SK-N-SH treated with all-trans-retinoic acid at 6 μM for 48 hours (cell line): Measurements from ENCODE around the gene UHRF1.
"Not testable (repeated sequence)": the region's sequence is repeated elsewhere in the genome, so short reads cannot be mapped to it uniquely, and the experiment has no call there.

Experiments used
- ATAC-seq: fragments of 200-7000 bp; cut with Tn5 transposase; 3 replicates; pipeline ENCODE4 v1.9.1; 2020; ENCODE audit warnings: mild to moderate bottlenecking, moderate library complexity
- ARNTL ChIP-seq: fragments of 450-650 bp; formaldehyde crosslinking; IDR thresholded peaks from 2 replicates; pipeline ENCODE4 v1.5.0; 2020; ENCODE audit warnings: low read depth, mild to moderate bottlenecking, moderate library complexity, borderline replicate concordance
- BACH2 ChIP-seq: fragments of 250-450 bp; sonication (Bioruptor Pico); IDR thresholded peaks from 2 replicates; pipeline ENCODE4 v1.9.0; 2021; ENCODE audit warnings: mild to moderate bottlenecking, borderline replicate concordance
- CSDC2 ChIP-seq: fragments of 250-450 bp; sonication (Bioruptor Pico); IDR thresholded peaks from 2 replicates; pipeline ENCODE4 v1.5.0; 2020; ENCODE audit warnings: mild to moderate bottlenecking, moderate library complexity
- ESRRG ChIP-seq: fragments of 250-450 bp; sonication (Bioruptor Pico); IDR thresholded peaks from 2 replicates; pipeline ENCODE4 v1.6.1; 2021; ENCODE audit warnings: mild to moderate bottlenecking
- GLIS3 ChIP-seq: fragments of 250-450 bp; sonication (Bioruptor Pico); IDR thresholded peaks from 2 replicates; pipeline ENCODE4 v1.5.0; 2020; ENCODE audit warnings: mild to moderate bottlenecking, moderate library complexity
- ISL1 ChIP-seq: fragments of 250-450 bp; sonication (Bioruptor Pico); IDR thresholded peaks from 2 replicates; pipeline ENCODE4 v2.1.2; 2022; ENCODE audit warnings: mild to moderate bottlenecking, moderate library complexity
- OSR1 ChIP-seq: fragments of 250-450 bp; sonication (Bioruptor Pico); IDR thresholded peaks from 2 replicates; pipeline ENCODE4 v1.8.0; 2022; ENCODE audit warnings: moderate library complexity, mild to moderate bottlenecking, inconsistent platforms
- PPARA ChIP-seq: fragments of 250-450 bp; sonication (Bioruptor Pico); IDR thresholded peaks from 2 replicates; pipeline ENCODE4 v1.5.0; 2020; ENCODE audit warnings: mild to moderate bottlenecking, borderline replicate concordance
- RARB ChIP-seq: fragments of 250-450 bp; sonication (Bioruptor Pico); IDR thresholded peaks from 2 replicates; pipeline ENCODE4 v1.8.0; 2021; ENCODE audit warnings: mild to moderate bottlenecking, moderate library complexity
- TCF4 ChIP-seq: fragments of 250-450 bp; sonication (Bioruptor Pico); IDR thresholded peaks from 2 replicates; pipeline ENCODE4 v1.8.0; 2021; ENCODE audit warnings: mild to moderate bottlenecking, moderate library complexity, borderline replicate concordance
- TOX ChIP-seq: fragments of 250-450 bp; sonication (Bioruptor Pico); IDR thresholded peaks from 2 replicates; pipeline ENCODE4 v1.8.0; 2021; ENCODE audit warnings: mild to moderate bottlenecking, moderate library complexity, borderline replicate concordance
- ZC3H10 ChIP-seq: fragments of 250-450 bp; sonication (Bioruptor Pico); IDR thresholded peaks from 2 replicates; pipeline ENCODE4 v1.5.1; 2021; ENCODE audit warnings: mild to moderate bottlenecking, moderate library complexity
- ZFP30 ChIP-seq: fragments of 450-650 bp; formaldehyde crosslinking; IDR thresholded peaks from 2 replicates; pipeline ENCODE4 v1.5.0; 2022; ENCODE audit warnings: mild to moderate bottlenecking, moderate library complexity
- ZNF565 ChIP-seq: fragments of 450-650 bp; formaldehyde crosslinking; conservative IDR thresholded peaks from 2 replicates; pipeline ENCODE4 v1.5.0; 2020; ENCODE audit warnings: low read depth, mild to moderate bottlenecking, moderate library complexity
- ZNF8 ChIP-seq: fragments of 450-650 bp; formaldehyde crosslinking; IDR thresholded peaks from 2 replicates; pipeline ENCODE4 v1.5.0; 2020; ENCODE audit warnings: mild to moderate bottlenecking, moderate library complexity
- TF ChIP-seq, protein P1 (sequence below): fragments of 250-450 bp; sonication (Bioruptor Pico); IDR thresholded peaks from 2 replicates; pipeline ENCODE4 v1.5.1; 2021; ENCODE audit warnings: mild to moderate bottlenecking, moderate library complexity
- TF ChIP-seq, protein P2 (sequence below): fragments of 250-450 bp; sonication (Bioruptor Pico); IDR thresholded peaks from 2 replicates; pipeline ENCODE4 v1.5.1; 2020; ENCODE audit warnings: low read depth, mild to moderate bottlenecking, moderate library complexity
- TF ChIP-seq, protein P3 (sequence below): fragments of 250-450 bp; sonication (Bioruptor Pico); IDR thresholded peaks from 2 replicates; pipeline ENCODE4 v1.8.0; 2021; ENCODE audit warnings: low read depth, mild to moderate bottlenecking, moderate library complexity, borderline replicate concordance
- TF ChIP-seq, protein P4 (sequence below): fragments of 250-450 bp; sonication (Bioruptor Pico); IDR thresholded peaks from 2 replicates; pipeline ENCODE4 v1.5.0; 2020; ENCODE audit warnings: mild to moderate bottlenecking, moderate library complexity
- TF ChIP-seq, protein P5 (sequence below): fragments of 250-450 bp; sonication (Bioruptor Pico); IDR thresholded peaks from 2 replicates; pipeline ENCODE4 v1.8.0; 2020; ENCODE audit warnings: mild to moderate bottlenecking, moderate library complexity, borderline replicate concordance

Gene UHRF1

DNA sequence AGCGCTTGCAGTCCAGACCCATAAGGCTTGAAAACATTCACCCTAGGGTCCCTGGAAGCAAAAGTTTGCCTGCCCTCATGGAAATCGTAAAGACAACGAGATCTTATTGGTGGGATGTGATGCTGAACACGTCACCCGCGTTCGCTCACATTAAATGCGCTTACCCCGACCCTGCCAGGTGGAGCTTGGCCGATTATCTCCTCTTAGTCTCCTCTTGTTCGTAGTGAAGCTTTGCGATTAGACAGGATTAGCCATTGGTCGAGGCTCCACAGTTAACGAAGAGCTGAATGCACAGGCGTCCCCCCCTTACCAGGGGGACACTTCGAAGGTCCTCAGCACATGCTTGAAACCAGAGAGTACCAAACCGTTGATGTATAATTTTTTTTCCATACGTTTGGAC is 43.6 kb downstream of the UHRF1 start (continued):
- no peak for TF ChIP-seq RARB (CRISPR knock-in tag)

DNA sequence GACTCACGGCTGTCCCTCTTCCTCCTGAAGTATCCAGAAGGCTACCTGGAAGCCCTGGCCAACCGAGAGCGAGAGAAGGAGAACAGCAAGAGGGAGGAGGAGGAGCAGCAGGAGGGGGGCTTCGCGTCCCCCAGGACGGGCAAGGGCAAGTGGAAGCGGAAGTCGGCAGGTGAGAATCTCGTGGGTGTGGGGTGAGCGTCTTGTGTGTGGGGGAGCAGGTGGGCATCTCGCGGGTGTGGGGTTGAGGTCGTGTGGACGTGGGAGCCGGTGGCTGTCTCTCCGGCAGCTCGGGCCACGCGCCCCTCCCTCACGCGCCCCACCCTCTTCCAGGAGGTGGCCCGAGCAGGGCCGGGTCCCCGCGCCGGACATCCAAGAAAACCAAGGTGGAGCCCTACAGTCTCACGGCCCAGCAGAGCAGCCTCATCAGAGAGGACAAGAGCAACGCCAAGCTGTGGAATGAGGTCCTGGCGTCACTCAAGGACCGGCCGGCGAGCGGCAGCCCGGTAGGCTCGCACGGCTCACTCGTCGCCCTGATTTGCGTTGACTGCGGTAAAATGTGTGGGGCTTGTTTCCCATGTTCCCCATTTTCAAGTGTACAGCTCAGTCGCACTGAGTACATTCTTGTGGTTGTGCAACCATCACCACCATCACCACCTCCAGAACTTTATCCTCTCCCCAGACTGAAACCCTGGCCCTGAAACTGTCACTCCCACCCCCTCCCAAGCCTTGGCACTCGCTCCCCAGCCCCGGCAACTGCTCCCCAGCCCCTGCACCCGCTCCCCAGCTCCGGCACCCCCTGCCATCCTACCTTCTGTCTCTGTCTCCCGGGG is 45.2 kb downstream of the UHRF1 start:
- ATAC-seq: not testable (repeated sequence)

DNA sequence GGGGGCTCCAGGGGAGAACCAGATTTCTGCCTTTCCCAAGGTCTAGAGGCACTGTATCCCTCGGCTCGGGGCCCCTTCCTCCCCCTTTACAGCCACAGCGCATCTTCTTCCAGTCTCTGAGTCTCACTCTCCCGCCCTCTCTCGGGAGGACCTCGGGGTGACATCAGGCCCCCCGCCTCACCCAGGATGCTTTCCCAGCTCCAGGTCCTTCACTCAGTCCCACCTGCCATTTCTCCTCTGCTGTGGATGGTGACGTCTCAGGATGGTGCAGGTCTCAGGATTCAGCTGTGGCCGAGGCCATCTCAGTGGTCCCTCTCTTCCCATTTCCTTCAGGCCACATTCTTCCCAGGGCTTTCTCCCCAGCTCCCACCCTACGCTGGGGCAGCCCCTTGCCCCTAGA is 46.0 kb downstream of the UHRF1 start:
- ATAC-seq: no peak

DNA sequence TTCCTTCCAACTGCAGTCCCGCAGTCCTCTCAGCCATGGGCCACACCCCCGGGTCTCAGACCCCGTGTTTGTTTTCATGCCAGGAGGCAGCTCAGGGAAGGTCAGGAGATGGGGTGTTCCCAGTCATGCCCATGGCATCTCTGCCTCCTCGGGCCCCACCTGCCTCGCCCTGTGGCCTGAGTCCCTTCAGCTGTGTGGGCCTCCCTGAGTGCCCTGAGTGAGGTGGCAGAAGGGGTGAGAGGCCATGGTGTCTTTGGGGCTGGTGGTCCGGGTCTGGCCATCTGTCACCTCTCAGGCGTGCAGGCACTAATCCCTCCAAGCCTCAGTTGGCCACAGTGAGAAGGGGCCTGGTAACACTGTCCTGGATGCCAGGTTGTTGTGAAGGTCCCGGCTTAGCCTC is 48.7 kb downstream of the UHRF1 start:
- ATAC-seq: no peak
- TF ChIP-seq OSR1 (CRISPR knock-in tag) (no peak), CSDC2 (CRISPR knock-in tag) (no peak), ZC3H10 (no peak), ZNF8 (no peak), ZFP30 (no peak), ZNF565 (CRISPR knock-in tag) (no peak), TCF4 (CRISPR knock-in tag) (no peak), ISL1 (no peak), ESRRG (no peak), PPARA (no peak), ARNTL (no peak), GLIS3 (CRISPR knock-in tag) (no peak)
- TF ChIP-seq, protein P1, sequence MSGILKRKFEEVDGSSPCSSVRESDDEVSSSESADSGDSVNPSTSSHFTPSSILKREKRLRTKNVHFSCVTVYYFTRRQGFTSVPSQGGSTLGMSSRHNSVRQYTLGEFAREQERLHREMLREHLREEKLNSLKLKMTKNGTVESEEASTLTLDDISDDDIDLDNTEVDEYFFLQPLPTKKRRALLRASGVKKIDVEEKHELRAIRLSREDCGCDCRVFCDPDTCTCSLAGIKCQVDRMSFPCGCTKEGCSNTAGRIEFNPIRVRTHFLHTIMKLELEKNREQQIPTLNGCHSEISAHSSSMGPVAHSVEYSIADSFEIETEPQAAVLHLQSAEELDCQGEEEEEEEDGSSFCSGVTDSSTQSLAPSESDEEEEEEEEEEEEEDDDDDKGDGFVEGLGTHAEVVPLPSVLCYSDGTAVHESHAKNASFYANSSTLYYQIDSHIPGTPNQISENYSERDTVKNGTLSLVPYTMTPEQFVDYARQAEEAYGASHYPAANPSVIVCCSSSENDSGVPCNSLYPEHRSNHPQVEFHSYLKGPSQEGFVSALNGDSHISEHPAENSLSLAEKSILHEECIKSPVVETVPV (CRISPR knock-in tag): no peak
- TF ChIP-seq, protein P2, sequence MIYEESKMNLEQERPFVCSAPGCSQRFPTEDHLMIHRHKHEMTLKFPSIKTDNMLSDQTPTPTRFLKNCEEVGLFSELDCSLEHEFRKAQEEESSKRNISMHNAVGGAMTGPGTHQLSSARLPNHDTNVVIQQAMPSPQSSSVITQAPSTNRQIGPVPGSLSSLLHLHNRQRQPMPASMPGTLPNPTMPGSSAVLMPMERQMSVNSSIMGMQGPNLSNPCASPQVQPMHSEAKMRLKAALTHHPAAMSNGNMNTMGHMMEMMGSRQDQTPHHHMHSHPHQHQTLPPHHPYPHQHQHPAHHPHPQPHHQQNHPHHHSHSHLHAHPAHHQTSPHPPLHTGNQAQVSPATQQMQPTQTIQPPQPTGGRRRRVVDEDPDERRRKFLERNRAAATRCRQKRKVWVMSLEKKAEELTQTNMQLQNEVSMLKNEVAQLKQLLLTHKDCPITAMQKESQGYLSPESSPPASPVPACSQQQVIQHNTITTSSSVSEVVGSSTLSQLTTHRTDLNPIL (CRISPR knock-in tag): no peak
- TF ChIP-seq, protein P3, sequence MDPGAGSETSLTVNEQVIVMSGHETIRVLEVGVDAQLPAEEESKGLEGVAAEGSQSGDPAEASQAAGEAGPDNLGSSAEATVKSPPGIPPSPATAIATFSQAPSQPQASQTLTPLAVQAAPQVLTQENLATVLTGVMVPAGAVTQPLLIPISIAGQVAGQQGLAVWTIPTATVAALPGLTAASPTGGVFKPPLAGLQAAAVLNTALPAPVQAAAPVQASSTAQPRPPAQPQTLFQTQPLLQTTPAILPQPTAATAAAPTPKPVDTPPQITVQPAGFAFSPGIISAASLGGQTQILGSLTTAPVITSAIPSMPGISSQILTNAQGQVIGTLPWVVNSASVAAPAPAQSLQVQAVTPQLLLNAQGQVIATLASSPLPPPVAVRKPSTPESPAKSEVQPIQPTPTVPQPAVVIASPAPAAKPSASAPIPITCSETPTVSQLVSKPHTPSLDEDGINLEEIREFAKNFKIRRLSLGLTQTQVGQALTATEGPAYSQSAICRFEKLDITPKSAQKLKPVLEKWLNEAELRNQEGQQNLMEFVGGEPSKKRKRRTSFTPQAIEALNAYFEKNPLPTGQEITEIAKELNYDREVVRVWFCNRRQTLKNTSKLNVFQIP: no peak
- TF ChIP-seq, protein P4, sequence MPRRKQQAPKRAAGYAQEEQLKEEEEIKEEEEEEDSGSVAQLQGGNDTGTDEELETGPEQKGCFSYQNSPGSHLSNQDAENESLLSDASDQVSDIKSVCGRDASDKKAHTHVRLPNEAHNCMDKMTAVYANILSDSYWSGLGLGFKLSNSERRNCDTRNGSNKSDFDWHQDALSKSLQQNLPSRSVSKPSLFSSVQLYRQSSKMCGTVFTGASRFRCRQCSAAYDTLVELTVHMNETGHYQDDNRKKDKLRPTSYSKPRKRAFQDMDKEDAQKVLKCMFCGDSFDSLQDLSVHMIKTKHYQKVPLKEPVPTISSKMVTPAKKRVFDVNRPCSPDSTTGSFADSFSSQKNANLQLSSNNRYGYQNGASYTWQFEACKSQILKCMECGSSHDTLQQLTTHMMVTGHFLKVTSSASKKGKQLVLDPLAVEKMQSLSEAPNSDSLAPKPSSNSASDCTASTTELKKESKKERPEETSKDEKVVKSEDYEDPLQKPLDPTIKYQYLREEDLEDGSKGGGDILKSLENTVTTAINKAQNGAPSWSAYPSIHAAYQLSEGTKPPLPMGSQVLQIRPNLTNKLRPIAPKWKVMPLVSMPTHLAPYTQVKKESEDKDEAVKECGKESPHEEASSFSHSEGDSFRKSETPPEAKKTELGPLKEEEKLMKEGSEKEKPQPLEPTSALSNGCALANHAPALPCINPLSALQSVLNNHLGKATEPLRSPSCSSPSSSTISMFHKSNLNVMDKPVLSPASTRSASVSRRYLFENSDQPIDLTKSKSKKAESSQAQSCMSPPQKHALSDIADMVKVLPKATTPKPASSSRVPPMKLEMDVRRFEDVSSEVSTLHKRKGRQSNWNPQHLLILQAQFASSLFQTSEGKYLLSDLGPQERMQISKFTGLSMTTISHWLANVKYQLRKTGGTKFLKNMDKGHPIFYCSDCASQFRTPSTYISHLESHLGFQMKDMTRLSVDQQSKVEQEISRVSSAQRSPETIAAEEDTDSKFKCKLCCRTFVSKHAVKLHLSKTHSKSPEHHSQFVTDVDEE (CRISPR knock-in tag): no peak
- TF ChIP-seq, protein P5, sequence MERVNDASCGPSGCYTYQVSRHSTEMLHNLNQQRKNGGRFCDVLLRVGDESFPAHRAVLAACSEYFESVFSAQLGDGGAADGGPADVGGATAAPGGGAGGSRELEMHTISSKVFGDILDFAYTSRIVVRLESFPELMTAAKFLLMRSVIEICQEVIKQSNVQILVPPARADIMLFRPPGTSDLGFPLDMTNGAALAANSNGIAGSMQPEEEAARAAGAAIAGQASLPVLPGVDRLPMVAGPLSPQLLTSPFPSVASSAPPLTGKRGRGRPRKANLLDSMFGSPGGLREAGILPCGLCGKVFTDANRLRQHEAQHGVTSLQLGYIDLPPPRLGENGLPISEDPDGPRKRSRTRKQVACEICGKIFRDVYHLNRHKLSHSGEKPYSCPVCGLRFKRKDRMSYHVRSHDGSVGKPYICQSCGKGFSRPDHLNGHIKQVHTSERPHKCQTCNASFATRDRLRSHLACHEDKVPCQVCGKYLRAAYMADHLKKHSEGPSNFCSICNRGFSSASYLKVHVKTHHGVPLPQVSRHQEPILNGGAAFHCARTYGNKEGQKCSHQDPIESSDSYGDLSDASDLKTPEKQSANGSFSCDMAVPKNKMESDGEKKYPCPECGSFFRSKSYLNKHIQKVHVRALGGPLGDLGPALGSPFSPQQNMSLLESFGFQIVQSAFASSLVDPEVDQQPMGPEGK (CRISPR knock-in tag): no peak

More for the DNA sequence above, 46.0 kb downstream of the UHRF1 start:
- TF ChIP-seq ZFP30 (no peak), ESRRG (no peak), ISL1 (no peak), GLIS3 (CRISPR knock-in tag) (no peak), ARNTL (no peak), PPARA (no peak), BACH2 (CRISPR knock-in tag) (no peak), TOX (CRISPR knock-in tag) (no peak), ZC3H10 (no peak), OSR1 (CRISPR knock-in tag) (no peak)
- TF ChIP-seq, protein P1 (CRISPR knock-in tag): no peak
- TF ChIP-seq, protein P5 (CRISPR knock-in tag): no peak
